Measurements from ENCODE around the gene PREP.
"Not testable (repeated sequence)": the region's sequence is repeated elsewhere in the genome, so short reads cannot be mapped to it uniquely, and the experiment has no call there.

The PREP gene

GRCh38 chr6:105269390-105269789 lies 133.5 kb downstream of the PREP start:
- no peak for DNase-seq (ENCODE audit: low read depth)

DNA sequence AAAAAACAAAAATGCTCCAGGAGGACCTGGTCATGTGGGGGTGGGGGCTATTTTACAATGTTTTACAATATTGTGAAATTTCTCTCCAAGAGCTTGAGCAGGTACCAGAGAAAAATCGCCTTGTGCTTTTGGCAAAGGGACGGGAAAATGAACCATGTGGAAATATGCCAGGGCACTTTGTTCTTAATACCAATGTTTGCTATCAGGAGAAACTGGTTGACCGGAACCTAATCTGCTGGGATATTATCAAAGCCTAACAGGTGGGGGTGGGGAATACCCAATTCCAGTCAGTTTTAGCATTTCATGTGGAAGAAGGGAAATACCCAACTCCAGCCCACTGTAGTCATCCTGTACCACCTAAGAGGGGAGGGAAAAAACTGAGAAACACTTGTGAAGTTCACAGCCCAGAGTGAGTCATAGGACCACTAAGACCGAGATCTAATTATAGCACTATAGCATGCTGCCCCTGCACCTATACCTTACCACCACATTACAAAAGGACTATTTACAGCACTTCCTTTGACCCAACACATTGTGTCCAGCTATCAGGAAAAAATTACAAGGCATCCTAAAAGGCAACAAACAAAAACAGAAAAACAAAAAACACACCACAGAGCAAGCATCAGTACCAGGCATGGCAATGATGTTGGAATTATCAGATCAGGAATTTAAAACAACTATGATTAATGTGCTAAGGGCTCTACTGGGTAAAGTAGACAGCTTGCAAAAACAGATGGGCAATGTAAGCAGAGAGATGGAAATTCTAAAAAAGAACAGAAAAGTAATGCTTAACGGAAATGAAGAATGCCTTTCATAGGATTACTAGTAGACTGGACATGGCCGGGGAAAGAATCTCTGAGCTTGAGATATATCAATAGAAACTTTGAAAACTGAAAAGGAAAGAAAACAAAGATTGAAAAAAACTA lies 138.9 kb downstream of the PREP start:
- DNase-seq (ENCODE audit: low read depth) = peak; percentile 13

GRCh38 chr6:105259913-105260889 lies 142.7 kb downstream of the PREP start:
- no peak for DNase-seq (ENCODE audit: low read depth)

- DNase-seq (ENCODE audit: low read depth) = peak; percentile 46
Measured at GRCh38 chr6:105258816-105259215, 144.1 kb downstream of the PREP start.

DNA sequence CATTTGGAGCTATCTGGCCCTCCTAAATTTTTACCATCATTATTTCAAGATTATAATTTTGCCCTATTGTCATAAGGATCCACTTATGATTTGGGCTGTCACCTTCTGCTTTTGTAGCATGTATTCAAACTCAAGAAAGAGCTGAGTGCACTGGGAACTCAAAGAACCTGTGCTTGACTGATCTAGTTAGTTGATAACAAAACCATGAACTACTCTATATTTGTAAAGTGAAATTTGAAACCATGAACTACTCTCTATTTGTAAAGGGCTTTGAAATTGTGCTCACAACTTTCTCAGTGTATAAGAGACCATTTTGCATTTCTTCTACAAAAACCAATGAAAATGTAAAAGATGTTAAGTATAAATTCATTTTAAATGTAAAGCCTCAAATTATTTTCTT lies 145.5 kb downstream of the PREP start:
- DNase-seq (ENCODE audit: low read depth) = no peak

GRCh38 chr6:105256619-105257018 lies 146.3 kb downstream of the PREP start:
- DNase-seq (ENCODE audit: low read depth) = no peak

DNA sequence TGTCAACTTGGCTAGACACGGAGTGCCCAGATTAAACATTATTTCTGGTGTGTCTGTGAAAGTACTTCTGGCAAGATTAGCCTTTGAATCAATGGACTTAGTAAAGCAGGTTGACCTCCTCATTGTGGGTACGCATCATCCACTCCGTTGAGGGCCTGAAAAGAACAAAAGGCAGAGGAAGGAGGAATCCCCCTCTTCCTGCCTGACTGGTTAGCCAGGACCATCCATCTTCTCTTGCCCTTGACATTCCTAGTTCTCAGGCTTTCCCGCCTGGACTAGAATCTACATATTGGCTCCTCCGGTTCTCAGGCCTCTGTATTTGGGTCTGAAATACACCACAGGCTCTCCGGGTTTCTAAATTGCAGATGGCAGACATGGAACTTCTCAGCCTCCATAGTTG lies 149.1 kb downstream of the PREP start:
- no peak for DNase-seq (ENCODE audit: low read depth)

DNA sequence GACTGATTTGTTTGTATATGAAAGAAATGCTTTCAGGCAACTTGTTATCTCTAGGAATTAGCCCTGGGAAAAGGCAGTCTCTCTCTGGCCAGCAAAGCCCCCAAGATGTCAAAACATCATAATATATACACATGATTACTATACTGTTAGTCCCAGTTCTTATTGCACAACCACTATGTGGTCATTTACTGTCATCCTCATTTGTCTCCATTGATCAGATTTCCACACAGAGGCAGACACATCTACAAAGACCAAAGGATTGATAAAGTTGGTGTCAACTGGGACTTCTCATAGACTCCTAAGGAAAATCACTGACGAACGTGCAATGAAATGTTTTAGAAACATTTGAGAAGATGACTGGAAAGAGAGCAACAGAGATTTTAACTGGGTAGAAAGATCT lies 151.2 kb downstream of the PREP start:
- DNase-seq (ENCODE audit: low read depth) = peak; percentile 50

DNA sequence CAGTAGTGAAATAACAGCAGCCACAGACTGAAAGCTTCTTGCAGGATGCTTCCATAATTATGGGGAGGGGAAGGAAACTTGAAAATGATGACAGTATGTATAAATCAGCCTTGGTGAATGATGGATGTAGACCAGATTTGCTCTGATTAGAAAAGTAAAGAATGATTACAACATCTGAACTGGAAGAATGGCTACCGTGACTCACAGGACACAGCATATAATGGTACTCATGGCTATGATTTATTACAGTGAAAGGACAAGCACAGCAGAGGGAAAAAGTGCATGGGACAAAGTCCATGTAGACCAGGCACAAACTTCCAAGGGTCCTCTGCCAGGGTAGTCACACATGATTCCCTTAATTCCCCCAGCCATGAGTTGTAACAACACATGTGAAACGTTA lies 152.3 kb downstream of the PREP start:
- DNase-seq (ENCODE audit: low read depth) = peak; percentile 64

- peak; percentile 81 for DNase-seq (ENCODE audit: low read depth)
Measured at GRCh38 chr6:105243487-105243886, 159.4 kb downstream of the PREP start.

- no peak for DNase-seq (ENCODE audit: low read depth)
Measured at GRCh38 chr6:105235155-105235554, 167.7 kb downstream of the PREP start.

GRCh38 chr6:105231771-105232170 lies 171.1 kb downstream of the PREP start:
- not testable (repeated sequence) for DNase-seq (ENCODE audit: low read depth)

Measured in amniotic epithelial cell (primary cell).